ENCODE measurements around the gene TNFRSF12A. TPM values are rescaled to one million over a fixed set of nuclear protein-coding genes. Genes with fewer than 3 reads are reported as not detected.
A peak's percentile ranks its signal among the peaks of the same experiment; 100 is the strongest.

Gene TNFRSF12A
- total RNA-seq, 4 donors from 2014 or later, result 20.9 to 140 (median 57.5) TPM

GRCh38 chr16:3038896-3039295, 18.7 kb downstream of the TNFRSF12A start:
- DNase-seq (ENCODE audit: extremely low spot score), result no peak
- Histone ChIP-seq H3K9me3 (no peaks in the 10 kb centered on the region), H3K4me3 (no peak overlapping the region), H3K27me3 (peaks cover 0 to 98% (median 49%) of the 10 kb centered on the region in 4 donors), H3K27ac (replicated peaks in 1 of 4) (no peak overlapping the region), H3K36me3 (no peaks in the 10 kb centered on the region), H3K4me1 (peaks cover 7 to 13% (median 10%) of the 10 kb centered on the region in 4 donors)
- intact Hi-C loops (cut with DNase I), result no loop called here
- TF ChIP-seq POLR2A (IDR thresholded peaks at IDR 0.05; ENCODE audit: low read depth) (no peak), POLR2AphosphoS5 (IDR thresholded peaks at IDR 0.05) (no peak), EP300 (IDR thresholded peaks at IDR 0.05) (no peak), CTCF (IDR thresholded peaks at IDR 0.05) (no peak)
- 87% methylated on average over 5 of the region's 5 CpGs for WGBS

- no peaks in the 10 kb centered on the region for H3K9me3 ChIP-seq
- H3K4me3 ChIP-seq, result no peak overlapping the region
- intact Hi-C loops (cut with DNase I), result no loop called here
- H3K27ac ChIP-seq (replicated peaks in 1 of 4), result no peak overlapping the region
- H3K4me1 ChIP-seq, result peaks cover 20 to 25% (median 23%) of the 10 kb centered on the region in 4 donors
- H3K27me3 ChIP-seq, result peaks cover 6 to 98% (median 56%) of the 10 kb centered on the region in 4 donors
- WGBS, result 81% methylated on average over 3 of the region's 3 CpGs
- DNase-seq (ENCODE audit: extremely low spot score), result no peak
- TF ChIP-seq POLR2A (IDR thresholded peaks at IDR 0.05; ENCODE audit: low read depth) (no peak), EP300 (IDR thresholded peaks at IDR 0.05) (no peak), CTCF (IDR thresholded peaks at IDR 0.05) (no peak), POLR2AphosphoS5 (IDR thresholded peaks at IDR 0.05) (no peak)
- no peaks in the 10 kb centered on the region for H3K36me3 ChIP-seq
Observed at GRCh38 chr16:3042376-3042775, 22.2 kb downstream of the TNFRSF12A start.

- Histone ChIP-seq H3K4me3 (peak overlapping the region in 1 of 4 donors; percentile 53), H3K9me3 (no peaks in the 10 kb centered on the region), H3K27ac (replicated peaks in 1 of 4) (no peak overlapping the region), H3K27me3 (peaks cover 6 to 98% (median 57%) of the 10 kb centered on the region in 4 donors), H3K4me1 (peaks cover 20 to 25% (median 23%) of the 10 kb centered on the region in 4 donors), H3K36me3 (no peaks in the 10 kb centered on the region)
- TF ChIP-seq POLR2A (IDR thresholded peaks at IDR 0.05; ENCODE audit: low read depth) (no peak), CTCF (IDR thresholded peaks at IDR 0.05) (no peak), POLR2AphosphoS5 (IDR thresholded peaks at IDR 0.05) (no peak), EP300 (IDR thresholded peaks at IDR 0.05) (no peak)
- no peak for DNase-seq (ENCODE audit: extremely low spot score)
- intact Hi-C loops (cut with DNase I), result no loop called here
- 90% methylated on average over 6 of the region's 6 CpGs for WGBS
Observed at GRCh38 chr16:3044708-3045107, 24.5 kb downstream of the TNFRSF12A start.

GRCh38 chr16:3045758-3046640, 25.8 kb downstream of the TNFRSF12A start, which contains the start of gene MMP25:
Gene MMP25 (plus strand): TSS chr16:3046561. CDS start chr16:3046918, 357 bp downstream.
- Histone ChIP-seq H3K36me3 (no peaks in the 10 kb centered on the region), H3K27ac (replicated peaks in 1 of 4) (no peak within 1 kb of the TSS), H3K4me3 (peak within 1 kb of the TSS; percentile 48 to 60 (median 54)), H3K4me1 (peaks cover 20 to 25% (median 23%) of the 10 kb centered on the region in 4 donors), H3K27me3 (peaks cover 6 to 97% (median 55%) of the 10 kb centered on the region in 4 donors), H3K9me3 (no peaks in the 10 kb centered on the region)
- no peak for DNase-seq (ENCODE audit: extremely low spot score)
- intact Hi-C loops (cut with DNase I), result no loop called here
- TF ChIP-seq CTCF (IDR thresholded peaks at IDR 0.05), result no peak
- no peak for TF ChIP-seq EP300 (IDR thresholded peaks at IDR 0.05)
- TF ChIP-seq POLR2AphosphoS5 (IDR thresholded peaks at IDR 0.05), result no peak
- no peak for TF ChIP-seq POLR2A (IDR thresholded peaks at IDR 0.05; ENCODE audit: low read depth)
- under 1% methylated on average over 34 of the region's 86 CpGs for WGBS

Data from esophagus muscularis mucosa (tissue), 4 donors.